ENCODE measurements around the gene EFCAB8.

GRCh38 chr20:32888636-32889035 is 29.9 kb downstream of the EFCAB8 start:
- TF ChIP-seq CTCF (IDR thresholded peaks at IDR 0.05; ENCODE audit: low read depth, low read length, poor library complexity, severe bottlenecking) (no peak), EZH2phosphoT487 (IDR thresholded peaks at IDR 0.05; ENCODE audit: borderline replicate concordance, low read length) (no peak)
